ENCODE measurements around the gene CLSTN2. TPM values are rescaled to one million over a fixed set of nuclear protein-coding genes. Genes with fewer than 3 reads are reported as not detected.

Gene CLSTN2
- total and polyA plus RNA-seq, 2 of the 4 experiments (the other 2 are of a cell fraction) = under 0.01 to 0.07 TPM

- WGBS, 2 experiments (ENCODE audit: extremely low coverage in 2 of 2, insufficient read length in 1 of 2) = no CpG with 5 or more reads among the region's 3 CpGs
- H3K4ac ChIP-seq (ENCODE audit: low read depth, low read length) = no peak overlapping the region
- H2BK120ac ChIP-seq (ENCODE audit: low read depth, low read length) = no peak overlapping the region
- no peak overlapping the region for H3K9ac ChIP-seq (ENCODE audit: low read depth, low read length)
- H2AK9ac ChIP-seq (replicated peaks; ENCODE audit: low read depth, low read length, poor library complexity) = peak overlapping the region; percentile 78
- H3K9me1 ChIP-seq (ENCODE audit: insufficient read depth, low read length) = no peaks in the 10 kb centered on the region
- in situ Hi-C loops (cut with MboI; ENCODE audit: low sequenced_read_pairs) (no loop called here), dilution Hi-C loops (cut with HindIII; ENCODE audit: low sequenced_read_pairs, unreplicated experiment) (no loop called here), intact Hi-C loops (cut with micrococcal nuclease) (no loop called here)
- no peaks in the 10 kb centered on the region for H3K4me1 ChIP-seq (ENCODE audit: control insufficient read depth, insufficient read depth, low read length)
- H2BK5ac ChIP-seq (ENCODE audit: low read depth, low read length, poor library complexity, severe bottlenecking) = no peak overlapping the region
- H4K20me1 ChIP-seq (ENCODE audit: insufficient read depth, low read length) = no peaks in the 10 kb centered on the region
- H4K8ac ChIP-seq (ENCODE audit: low read depth in 2 of 2, low read length in 2 of 2) = no peak overlapping the region
- H2BK20ac ChIP-seq (ENCODE audit: low read depth, low read length) = no peak overlapping the region
- H2BK15ac ChIP-seq (ENCODE audit: low read depth, low read length) = no peak overlapping the region
- no peak overlapping the region for H3K4me3 ChIP-seq (ENCODE audit: insufficient read depth, low read depth, low read length)
- H3K23ac ChIP-seq (ENCODE audit: low read depth, low read length) = no peak overlapping the region
- no peaks in the 10 kb centered on the region for H3K27me3 ChIP-seq (ENCODE audit: control insufficient read depth, insufficient read depth, low read length)
- TF ChIP-seq, protein P1, sequence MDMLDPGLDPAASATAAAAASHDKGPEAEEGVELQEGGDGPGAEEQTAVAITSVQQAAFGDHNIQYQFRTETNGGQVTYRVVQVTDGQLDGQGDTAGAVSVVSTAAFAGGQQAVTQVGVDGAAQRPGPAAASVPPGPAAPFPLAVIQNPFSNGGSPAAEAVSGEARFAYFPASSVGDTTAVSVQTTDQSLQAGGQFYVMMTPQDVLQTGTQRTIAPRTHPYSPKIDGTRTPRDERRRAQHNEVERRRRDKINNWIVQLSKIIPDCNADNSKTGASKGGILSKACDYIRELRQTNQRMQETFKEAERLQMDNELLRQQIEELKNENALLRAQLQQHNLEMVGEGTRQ (IDR thresholded peaks at IDR 0.05; ENCODE audit: low read depth, low read length) = no peak
- no peak for TF ChIP-seq BHLHE40 (IDR thresholded peaks at IDR 0.05; ENCODE audit: low read depth, low read length)
- no peak for TF ChIP-seq MAZ (IDR thresholded peaks at IDR 0.05; ENCODE audit: borderline replicate concordance, low read depth, low read length)
- TF ChIP-seq POLR2A (IDR thresholded peaks at IDR 0.05; ENCODE audit: low read depth, low read length) = no peak
- no peak for TF ChIP-seq SMC3 (IDR thresholded peaks at IDR 0.05; ENCODE audit: low read depth, low read length)
- no peak for TF ChIP-seq RCOR1 (IDR thresholded peaks at IDR 0.05; ENCODE audit: insufficient replicate concordance, low read length)
- TF ChIP-seq FOS (IDR thresholded peaks at IDR 0.05; ENCODE audit: low read depth, low read length) = no peak
- TF ChIP-seq CEBPB (IDR thresholded peaks at IDR 0.05; ENCODE audit: low read depth, low read length) = no peak
- no peak for TF ChIP-seq RFX5 (IDR thresholded peaks at IDR 0.05; ENCODE audit: low read depth, low read length)
- TF ChIP-seq CTCF (conservative IDR thresholded peaks at IDR 0.05; ENCODE audit: low read depth, low read length) = no peak
- CTCF ChIA-PET = no interaction called here
- H3K27ac ChIP-seq (ENCODE audit: insufficient read depth, low read length) = no peak overlapping the region
- H2AK5ac ChIP-seq (ENCODE audit: low read depth, low read length) = no peak overlapping the region
- no peaks in the 10 kb centered on the region for H3K9me3 ChIP-seq (ENCODE audit: control insufficient read depth, insufficient read depth, low read length)
- no peak overlapping the region for H3K14ac ChIP-seq (replicated peaks; ENCODE audit: low read depth, low read length)
- H4K5ac ChIP-seq (ENCODE audit: low read depth, low read length) = no peak overlapping the region
- H2AFZ ChIP-seq (replicated peaks; ENCODE audit: low read length, poor library complexity) = no peak overlapping the region
- no peaks in the 10 kb centered on the region for H3K79me1 ChIP-seq (ENCODE audit: low read depth in 1 of 2, low read length in 2 of 2)
- H3K18ac ChIP-seq (ENCODE audit: low read depth, low read length) = no peak overlapping the region
- POLR2A ChIA-PET (ENCODE audit: unreplicated experiment) = no interaction called here
- no peak overlapping the region for H4K91ac ChIP-seq (ENCODE audit: insufficient read depth, low read depth, low read length)
- H3K36me3 ChIP-seq (ENCODE audit: control insufficient read depth, insufficient read depth, low read length) = no peaks in the 10 kb centered on the region
- ATAC-seq (ENCODE audit: low read depth) = no peak
- DNase-seq = no peak
- no peak overlapping the region for H3K56ac ChIP-seq (ENCODE audit: extremely low read depth, insufficient read depth, low read length)
- BruUV-seq (replicated peaks) = no TSS peak
- H3K4me2 ChIP-seq (ENCODE audit: low read depth, low read length) = no peak overlapping the region
Measured at GRCh38 chr3:140014831-140015495, 80.0 kb downstream of the CLSTN2 start.

Measured in IMR-90 (cell line).